Activated CD8-positive, alpha-beta T cell treated with anti-CD3 and anti-CD28 coated beads for 36 hours (primary cell): Measurements from ENCODE around the gene ISLR. TPM values are rescaled to one million over a fixed set of nuclear protein-coding genes. Genes with fewer than 3 reads are reported as not detected.

ENCODE experiments used
- ATAC-seq: fragments of 200-7000 bp; cut with Tn5 transposase; one replicate; pipeline ENCODE4 v1.10.0; 2021; ENCODE audit warnings: mild to moderate bottlenecking, moderate library complexity
- CTCF ChIA-PET: fragments of 350-600 bp; sonication (Branson Sonifier 250); formaldehyde crosslinking; loops from one replicate; lab custom pipeline; 2021; ENCODE audit warnings: antibody characterized with exemption; lab: Charles Lee
- POLR2A ChIA-PET: fragments of 350-600 bp; sonication (Branson Sonifier 250); formaldehyde crosslinking; loops from one replicate; lab custom pipeline; 2021; ENCODE audit warnings: antibody characterized with exemption; lab: Charles Lee
- DNase-seq: peaks from one replicate; pipeline ENCODE4 v3.0.0-alpha.2; 2020
- H3K27ac Mint-ChIP-seq: one replicate; pipeline ENCODE4 v1.8.0; 2021; ENCODE audit warnings: mild to moderate bottlenecking, mixed read lengths
- H3K27me3 Mint-ChIP-seq: one replicate; pipeline ENCODE4 v1.8.0; 2021; ENCODE audit warnings: mixed read lengths
- H3K36me3 Mint-ChIP-seq: one replicate; pipeline ENCODE4 v1.8.0; 2021; ENCODE audit warnings: low read depth, mixed read lengths
- H3K4me1 Mint-ChIP-seq: one replicate; pipeline ENCODE4 v1.8.0; 2021; ENCODE audit warnings: low read depth, mixed read lengths
- H3K4me3 Mint-ChIP-seq: one replicate; pipeline ENCODE4 v1.8.0; 2021; ENCODE audit warnings: mild to moderate bottlenecking, moderate library complexity, mixed read lengths
- H3K9me3 Mint-ChIP-seq: one replicate; pipeline ENCODE4 v1.8.0; 2021; ENCODE audit warnings: mixed read lengths
- intact Hi-C: fragments of 100-400 bp; cut with micrococcal nuclease; formaldehyde crosslinking; loops from one replicate; pipeline ENCODE4 v1.10.0; 2022
- total RNA-seq, 2 experiments: library from RNA; stranded (reverse); gene quantifications; one replicate each; pipeline ENCODE4 v1.2.3, GENCODE V29; 2021
- TF ChIP-seq, protein P1 (sequence below): fragments of 200-600 bp; IDR thresholded peaks from one replicate; pipeline ENCODE4 v1.8.0; 2022; ENCODE audit warnings: antibody characterized with exemption, mild to moderate bottlenecking

The ISLR gene
- total RNA-seq, 2 experiments from 2014 or later, result not detected

DNA sequence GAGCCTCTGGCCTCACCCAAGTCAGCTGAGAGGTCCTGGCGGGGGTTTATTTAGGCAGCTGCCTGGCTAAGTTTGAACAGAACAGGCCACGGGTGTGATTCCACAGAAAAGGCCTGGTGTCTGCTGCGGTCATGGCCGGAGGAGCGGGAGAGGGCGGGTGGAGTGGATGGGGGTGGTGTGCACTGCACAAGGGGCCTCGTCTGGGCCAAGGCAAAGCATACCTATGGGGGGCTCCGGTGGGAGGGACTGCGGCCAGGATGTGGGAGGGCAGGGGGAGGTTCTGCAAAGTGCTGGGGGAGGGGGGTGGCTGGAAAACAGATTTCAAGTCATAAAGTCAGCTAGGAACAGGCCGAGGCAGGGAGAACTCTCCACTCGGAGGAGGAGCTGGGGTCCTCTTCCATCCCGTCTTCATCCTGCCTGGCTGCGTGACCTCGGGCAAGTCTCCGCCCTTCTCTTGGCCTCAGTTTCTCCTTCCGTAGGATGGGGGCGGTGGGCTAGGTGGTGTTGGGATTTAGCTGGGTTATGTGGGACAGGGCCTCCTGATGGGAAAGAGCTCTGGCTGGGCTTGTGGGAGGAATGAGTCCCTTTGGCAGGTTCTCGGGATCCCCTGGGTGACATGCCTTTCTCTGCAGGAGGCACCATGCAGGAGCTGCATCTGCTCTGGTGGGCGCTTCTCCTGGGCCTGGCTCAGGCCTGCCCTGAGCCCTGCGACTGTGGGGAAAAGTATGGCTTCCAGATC is 878 bp downstream of the ISLR start:
- Mint-ChIP-seq H3K4me1 (no peaks in the 10 kb centered on the region), H3K4me3 (no peak overlapping the region), H3K36me3 (no peaks in the 10 kb centered on the region), H3K27ac (no peak overlapping the region), H3K9me3 (no peaks in the 10 kb centered on the region), H3K27me3 (no peaks in the 10 kb centered on the region)
- intact Hi-C loops, result no loop called here
- DNase-seq, result no peak
- POLR2A ChIA-PET, result interaction anchor here (0.9 to 1.1 kb wide), 2 partner anchors 46 to 135 kb away, joined by 3 read pairs; no protein-coding TSS in a partner anchor
- TF ChIP-seq, protein P1, sequence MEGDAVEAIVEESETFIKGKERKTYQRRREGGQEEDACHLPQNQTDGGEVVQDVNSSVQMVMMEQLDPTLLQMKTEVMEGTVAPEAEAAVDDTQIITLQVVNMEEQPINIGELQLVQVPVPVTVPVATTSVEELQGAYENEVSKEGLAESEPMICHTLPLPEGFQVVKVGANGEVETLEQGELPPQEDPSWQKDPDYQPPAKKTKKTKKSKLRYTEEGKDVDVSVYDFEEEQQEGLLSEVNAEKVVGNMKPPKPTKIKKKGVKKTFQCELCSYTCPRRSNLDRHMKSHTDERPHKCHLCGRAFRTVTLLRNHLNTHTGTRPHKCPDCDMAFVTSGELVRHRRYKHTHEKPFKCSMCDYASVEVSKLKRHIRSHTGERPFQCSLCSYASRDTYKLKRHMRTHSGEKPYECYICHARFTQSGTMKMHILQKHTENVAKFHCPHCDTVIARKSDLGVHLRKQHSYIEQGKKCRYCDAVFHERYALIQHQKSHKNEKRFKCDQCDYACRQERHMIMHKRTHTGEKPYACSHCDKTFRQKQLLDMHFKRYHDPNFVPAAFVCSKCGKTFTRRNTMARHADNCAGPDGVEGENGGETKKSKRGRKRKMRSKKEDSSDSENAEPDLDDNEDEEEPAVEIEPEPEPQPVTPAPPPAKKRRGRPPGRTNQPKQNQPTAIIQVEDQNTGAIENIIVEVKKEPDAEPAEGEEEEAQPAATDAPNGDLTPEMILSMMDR, result no peak
- CTCF ChIA-PET, result no interaction called here
- ATAC-seq, result no peak

- intact Hi-C loops, result no loop called here
- DNase-seq (no peak), ATAC-seq (no peak)
- H3K27ac Mint-ChIP-seq, result no peak overlapping the region
- POLR2A ChIA-PET, result interaction anchor here (0.9 kb wide), 1 partner anchor 47 kb away, joined by 3 read pairs; no protein-coding TSS in a partner anchor
- CTCF ChIA-PET, result no interaction called here
- TF ChIP-seq, protein P1, result no peak
- no peak overlapping the region for H3K4me3 Mint-ChIP-seq
- H3K27me3 Mint-ChIP-seq, result no peaks in the 10 kb centered on the region
- no peaks in the 10 kb centered on the region for H3K4me1 Mint-ChIP-seq
- no peaks in the 10 kb centered on the region for H3K9me3 Mint-ChIP-seq
- H3K36me3 Mint-ChIP-seq, result no peaks in the 10 kb centered on the region
Observed at GRCh38 chr15:74174958-74175253, 1.4 kb downstream of the ISLR start.

- ChIA-PET POLR2A (interaction anchor here (0.9 kb wide), 1 partner anchor 47 kb away, joined by 3 read pairs; no protein-coding TSS in a partner anchor), CTCF (no interaction called here)
- DNase-seq (no peak), ATAC-seq (no peak)
- Mint-ChIP-seq H3K9me3 (no peaks in the 10 kb centered on the region), H3K36me3 (no peaks in the 10 kb centered on the region), H3K27me3 (no peaks in the 10 kb centered on the region), H3K4me3 (no peak overlapping the region), H3K27ac (no peak overlapping the region), H3K4me1 (no peaks in the 10 kb centered on the region)
- TF ChIP-seq, protein P1, result no peak
- intact Hi-C loops, result no loop called here
Observed at GRCh38 chr15:74175271-74176191, 2.0 kb downstream of the ISLR start.

GRCh38 chr15:74176262-74177214 is 3.0 kb downstream of the ISLR start:
- Mint-ChIP-seq H3K27me3 (no peaks in the 10 kb centered on the region), H3K27ac (no peak overlapping the region), H3K36me3 (no peaks in the 10 kb centered on the region), H3K9me3 (no peaks in the 10 kb centered on the region), H3K4me3 (no peak overlapping the region), H3K4me1 (no peaks in the 10 kb centered on the region)
- ChIA-PET CTCF (no interaction called here), POLR2A (no interaction called here)
- intact Hi-C loops, result no loop called here
- DNase-seq, result no peak
- TF ChIP-seq, protein P1, result no peak
- ATAC-seq, result no peak
